Fibroblast of the aortic adventitia (primary cell): Measurements from ENCODE around the gene CUL1. TPM values are rescaled to one million over a fixed set of nuclear protein-coding genes. Genes with fewer than 3 reads are reported as not detected.

Source experiments
- DNase-seq: peaks from one replicate; pipeline ENCODE4 v3.0.0-alpha.2; 2010; ENCODE audit warnings: low read depth
- H3K4me3 ChIP-seq: 2 replicates; pipeline ENCODE4 v1.5.1; 2011; ENCODE audit warnings: low read depth, mild to moderate bottlenecking, control low read depth, low read length, moderate library complexity
- CTCF ChIP-seq: IDR thresholded peaks from 2 replicates; pipeline ENCODE4 v1.5.1; 2011; ENCODE audit warnings: mild to moderate bottlenecking, low read length, control low read depth, inconsistent platforms; ENCODE audit not compliant: insufficient read depth
- total RNA-seq: library from RNA; depleted of rRNA; stranded (reverse); fragments of >200 nt; gene quantifications from 2 replicates; pipeline ENCODE4 v1.2.3, GENCODE V29; 2012; ENCODE audit warnings: low replicate concordance

The CUL1 gene
- total RNA-seq, 1 donor, result 49.0 TPM

GRCh38 chr7:148789220-148789619, 90.5 kb downstream of the CUL1 start:
- TF ChIP-seq CTCF, result no peak
- no peak overlapping the region for H3K4me3 ChIP-seq
- no peak for DNase-seq

- TF ChIP-seq CTCF, result no peak
- no peak for DNase-seq
- no peak overlapping the region for H3K4me3 ChIP-seq
These were observed 91.5 kb downstream of the CUL1 start for GRCh38 chr7:148790131-148790726.

- TF ChIP-seq CTCF, result no peak
These were observed 92.1 kb downstream of the CUL1 start for GRCh38 chr7:148790850-148791249.

GRCh38 chr7:148791546-148791945, 92.8 kb downstream of the CUL1 start:
- TF ChIP-seq CTCF, result no peak
- no peak overlapping the region for H3K4me3 ChIP-seq
- no peak for DNase-seq

More at GRCh38 chr7:148790850-148791249, 92.1 kb downstream of the CUL1 start:
- DNase-seq, result no peak
- H3K4me3 ChIP-seq, result no peak overlapping the region

- no peak overlapping the region for H3K4me3 ChIP-seq
- peak; percentile 16 for DNase-seq
- no peak for TF ChIP-seq CTCF
These were observed 94.9 kb downstream of the CUL1 start for GRCh38 chr7:148793590-148793989.

GRCh38 chr7:148794476-148794875, 95.8 kb downstream of the CUL1 start:
- TF ChIP-seq CTCF, result no peak
- H3K4me3 ChIP-seq, result no peak overlapping the region
- no peak for DNase-seq

GRCh38 chr7:148796841-148797240, 98.1 kb downstream of the CUL1 start:
- no peak overlapping the region for H3K4me3 ChIP-seq
- no peak for DNase-seq
- TF ChIP-seq CTCF, result no peak
